IMR-90 (cell line): ENCODE measurements around the gene EXOC6B. TPM values are rescaled to one million over a fixed set of nuclear protein-coding genes. Genes with fewer than 3 reads are reported as not detected.

Source experiments
- ATAC-seq: fragments of 200-7000 bp; cut with Tn5 transposase; 2 replicates; pipeline ENCODE4 v1.9.1; 2020; ENCODE audit warnings: low read depth, mild to moderate bottlenecking, moderate library complexity
- BruUV-seq: library from RNA; stranded (reverse); fragments of 400-500 nt; replicated peaks from 2 replicates; lab custom pipeline; 2021; lab: Mats Ljungman, UMichigan
- CTCF ChIA-PET: fragments of 300-600 bp; formaldehyde crosslinking; extraction: SDS; loops from one replicate; lab custom pipeline; 2021; ENCODE audit warnings: antibody characterized with exemption; lab: Yijun Ruan, JAX
- POLR2A ChIA-PET: fragments of 300-600 bp; sonication (Branson Sonifier 250); formaldehyde crosslinking; loops from one replicate; lab custom pipeline; 2022; ENCODE audit warnings: antibody characterized with exemption; ENCODE audit not compliant: unreplicated experiment; lab: Charles Lee
- DNase-seq: peaks from one replicate; pipeline ENCODE4 v3.0.0; 2013
- H2AFZ ChIP-seq: replicated peaks from 2 replicates; pipeline ENCODE3; 2013; ENCODE audit warnings: low read length, mild to moderate bottlenecking; ENCODE audit not compliant: poor library complexity
- H2AK5ac ChIP-seq: 2 replicates; pipeline ENCODE4 v1.6.1; 2013; ENCODE audit warnings: low read depth, low read length, inconsistent platforms
- H2AK9ac ChIP-seq: replicated peaks from 2 replicates; pipeline ENCODE3; 2013; ENCODE audit warnings: mild to moderate bottlenecking, low read depth, low read length, moderate library complexity; ENCODE audit not compliant: poor library complexity
- H2BK120ac ChIP-seq: 2 replicates; pipeline ENCODE4 v1.6.1; 2013; ENCODE audit warnings: low read depth, low read length, inconsistent platforms
- H2BK15ac ChIP-seq: 3 replicates; pipeline ENCODE4 v1.6.1; 2013; ENCODE audit warnings: low read depth, low read length, inconsistent platforms
- H2BK20ac ChIP-seq: 2 replicates; pipeline ENCODE4 v1.6.1; 2013; ENCODE audit warnings: low read depth, mild to moderate bottlenecking, inconsistent platforms, low read length, moderate library complexity
- H2BK5ac ChIP-seq: 2 replicates; pipeline ENCODE4 v1.6.1; 2013; ENCODE audit warnings: mild to moderate bottlenecking, low read depth, low read length, inconsistent platforms; ENCODE audit not compliant: poor library complexity, severe bottlenecking
- H3K14ac ChIP-seq: replicated peaks from 2 replicates; pipeline ENCODE4 v1.6.1; 2013; ENCODE audit warnings: low read depth, low read length, inconsistent platforms
- H3K18ac ChIP-seq: 2 replicates; pipeline ENCODE4 v1.6.1; 2013; ENCODE audit warnings: low read depth, low read length, control low read depth
- H3K23ac ChIP-seq: 2 replicates; pipeline ENCODE4 v1.6.1; 2013; ENCODE audit warnings: low read depth, low read length, inconsistent platforms
- H3K27ac ChIP-seq: 2 replicates; pipeline ENCODE4 v1.5.1; 2013; ENCODE audit warnings: mild to moderate bottlenecking, control low read depth, low read length; ENCODE audit not compliant: insufficient read depth
- H3K27me3 ChIP-seq: 2 replicates; pipeline ENCODE4 v1.6.1; 2013; ENCODE audit warnings: low read length; ENCODE audit not compliant: control insufficient read depth, insufficient read depth
- H3K36me3 ChIP-seq: 2 replicates; pipeline ENCODE4 v1.6.1; 2013; ENCODE audit warnings: low read length, mixed read lengths; ENCODE audit not compliant: control insufficient read depth, insufficient read depth
- H3K4ac ChIP-seq: 2 replicates; pipeline ENCODE4 v1.6.1; 2013; ENCODE audit warnings: low read depth, low read length, inconsistent platforms
- H3K4me1 ChIP-seq: 2 replicates; pipeline ENCODE4 v1.6.1; 2013; ENCODE audit warnings: low read length, mixed read lengths; ENCODE audit not compliant: control insufficient read depth, insufficient read depth
- H3K4me2 ChIP-seq: 2 replicates; pipeline ENCODE4 v1.6.1; 2013; ENCODE audit warnings: low read depth, mild to moderate bottlenecking, control low read depth, low read length, moderate library complexity
- H3K4me3 ChIP-seq: 2 replicates; pipeline ENCODE4 v1.5.1; 2013; ENCODE audit warnings: low read depth, mild to moderate bottlenecking, control low read depth, low read length, moderate library complexity; ENCODE audit not compliant: insufficient read depth
- H3K56ac ChIP-seq: 2 replicates; pipeline ENCODE4 v1.6.1; 2013; ENCODE audit warnings: low read length, inconsistent platforms; ENCODE audit not compliant: insufficient read depth; ENCODE audit errors: extremely low read depth
- H3K79me1 ChIP-seq, 2 experiments: 2 replicates each; pipeline ENCODE4 v1.6.1; 2013; ENCODE audit warnings: low read length in 2 of 2, inconsistent platforms in 1 of 2, low read depth in 1 of 2
- H3K9ac ChIP-seq: 2 replicates; pipeline ENCODE4 v1.6.1; 2013; ENCODE audit warnings: low read depth, low read length, control low read depth
- H3K9me1 ChIP-seq: 2 replicates; pipeline ENCODE4 v1.6.1; 2013; ENCODE audit warnings: low read length, inconsistent platforms; ENCODE audit not compliant: insufficient read depth
- H3K9me3 ChIP-seq: 2 replicates; pipeline ENCODE4 v1.6.1; 2013; ENCODE audit warnings: low read length; ENCODE audit not compliant: control insufficient read depth, insufficient read depth
- H4K20me1 ChIP-seq: 2 replicates; pipeline ENCODE4 v1.6.1; 2013; ENCODE audit warnings: low read length, inconsistent platforms; ENCODE audit not compliant: insufficient read depth
- H4K5ac ChIP-seq: 2 replicates; pipeline ENCODE4 v1.6.1; 2013; ENCODE audit warnings: mild to moderate bottlenecking, low read depth, low read length, control low read depth
- H4K8ac ChIP-seq, 2 experiments: 2 replicates each; pipeline ENCODE4 v1.6.1; 2013; ENCODE audit warnings: low read depth in 2 of 2, low read length in 2 of 2, control low read depth in 1 of 2, inconsistent platforms in 1 of 2
- H4K91ac ChIP-seq: 2 replicates; pipeline ENCODE4 v1.6.1; 2013; ENCODE audit warnings: low read depth, low read length, inconsistent platforms; ENCODE audit not compliant: insufficient read depth
- BHLHE40 ChIP-seq: fragments of 150-350 bp; IDR thresholded peaks from 2 replicates; pipeline ENCODE4 v1.6.1; 2016; ENCODE audit warnings: mild to moderate bottlenecking, low read depth, low read length
- CEBPB ChIP-seq: IDR thresholded peaks from 2 replicates; pipeline ENCODE4 v1.6.1; 2012; ENCODE audit warnings: low read depth, low read length, improper control_type of control experiment
- CHD1 ChIP-seq: IDR thresholded peaks from 2 replicates; pipeline ENCODE4 v1.6.1; 2012; ENCODE audit warnings: low read depth, low read length, improper control_type of control experiment
- FOS ChIP-seq: fragments of 150-350 bp; IDR thresholded peaks from 2 replicates; pipeline ENCODE4 v1.6.1; 2016; ENCODE audit warnings: low read depth, low read length
- MAFK ChIP-seq: IDR thresholded peaks from 2 replicates; pipeline ENCODE4 v1.6.1; 2012; ENCODE audit warnings: low read depth, low read length, improper control_type of control experiment
- MAZ ChIP-seq: IDR thresholded peaks from 2 replicates; pipeline ENCODE4 v1.6.1; 2012; ENCODE audit warnings: low read depth, mild to moderate bottlenecking, low read length, improper control_type of control experiment, moderate library complexity, borderline replicate concordance
- MXI1 ChIP-seq: IDR thresholded peaks from 2 replicates; pipeline ENCODE4 v1.6.1; 2012; ENCODE audit warnings: low read depth, mild to moderate bottlenecking, low read length, moderate library complexity, borderline replicate concordance
- NFE2L2 ChIP-seq: fragments of 150-350 bp; IDR thresholded peaks from 2 replicates; pipeline ENCODE4 v1.6.1; 2016; ENCODE audit warnings: low read depth, mild to moderate bottlenecking, low read length
- POLR2A ChIP-seq: IDR thresholded peaks from 2 replicates; pipeline ENCODE4 v1.6.1; 2012; ENCODE audit warnings: mild to moderate bottlenecking, low read depth, low read length
- RAD21 ChIP-seq: IDR thresholded peaks from 2 replicates; pipeline ENCODE4 v1.6.1; 2012; ENCODE audit warnings: low read length, improper control_type of control experiment
- RCOR1 ChIP-seq: IDR thresholded peaks from 2 replicates; pipeline ENCODE4 v1.6.1; 2012; ENCODE audit warnings: mild to moderate bottlenecking, low read length, improper control_type of control experiment; ENCODE audit not compliant: insufficient replicate concordance
- RFX5 ChIP-seq: IDR thresholded peaks from 2 replicates; pipeline ENCODE4 v1.8.0; 2012; ENCODE audit warnings: low read depth, mild to moderate bottlenecking, low read length, moderate library complexity
- SMC3 ChIP-seq: fragments of 150-350 bp; IDR thresholded peaks from 2 replicates; pipeline ENCODE4 v1.6.1; 2016; ENCODE audit warnings: low read depth, mild to moderate bottlenecking, antibody characterized with exemption, low read length, moderate library complexity
- WGBS, 2 experiments: methylation state at CpG; one replicate each; pipeline versions ENCODE4 v1.1.5 to v1.1.7; 2013; ENCODE audit warnings: missing lambda C conversion rate in 2 of 2; ENCODE audit not compliant: insufficient read length in 1 of 2; ENCODE audit errors: extremely low coverage in 2 of 2; 5-methylcytosine and 5-hydroxymethylcytosine counted together
- dilution Hi-C: fragments of 300-500 bp; cut with HindIII; formaldehyde crosslinking; loops from one replicate; pipeline ENCODE4 v1.14.3; 2018; ENCODE audit warnings: low sequenced_read_pairs; ENCODE audit not compliant: unreplicated experiment
- in situ Hi-C: fragments of 300-500 bp; cut with MboI; formaldehyde crosslinking; loops from 3 replicates; pipeline ENCODE4 v1.14.3; 2019; ENCODE audit warnings: low sequenced_read_pairs, inconsistent platforms, mixed read lengths
- intact Hi-C: fragments of 100-400 bp; cut with micrococcal nuclease; formaldehyde crosslinking; loops from 2 replicates; pipeline ENCODE4 v1.10.0; 2022
- polyA plus RNA-seq, 3 experiments: library from polyadenylated mRNA; depleted of rRNA; stranded (reverse); fragments of >200 nt; gene quantifications; 2 replicates each; pipeline ENCODE4 v1.2.3, GENCODE V29; 2012; ENCODE audit warnings: low replicate concordance in 1 of 3
- total RNA-seq: library from RNA; depleted of rRNA; stranded (reverse); fragments of >200 nt; gene quantifications from 2 replicates; pipeline ENCODE4 v1.2.3, GENCODE V29; 2012
- TF ChIP-seq, protein P1 (sequence below): conservative IDR thresholded peaks from 2 replicates; pipeline ENCODE4 v1.5.1; 2012; ENCODE audit warnings: mild to moderate bottlenecking, low read depth, low read length, improper control_type of control experiment
- TF ChIP-seq, protein P2 (sequence below): fragments of 150-350 bp; IDR thresholded peaks from 2 replicates; pipeline ENCODE4 v1.6.1; 2016; ENCODE audit warnings: low read depth, mild to moderate bottlenecking, low read length, moderate library complexity, borderline replicate concordance
- TF ChIP-seq, protein P3 (sequence below): fragments of 150-350 bp; IDR thresholded peaks from 2 replicates; pipeline ENCODE4 v1.6.1; 2017; ENCODE audit warnings: mild to moderate bottlenecking, antibody characterized with exemption, low read length, low read depth

The EXOC6B gene
- total and polyA plus RNA-seq, 2 of the 4 experiments (the other 2 are of a cell fraction): 10.2 to 29.4 TPM

DNA sequence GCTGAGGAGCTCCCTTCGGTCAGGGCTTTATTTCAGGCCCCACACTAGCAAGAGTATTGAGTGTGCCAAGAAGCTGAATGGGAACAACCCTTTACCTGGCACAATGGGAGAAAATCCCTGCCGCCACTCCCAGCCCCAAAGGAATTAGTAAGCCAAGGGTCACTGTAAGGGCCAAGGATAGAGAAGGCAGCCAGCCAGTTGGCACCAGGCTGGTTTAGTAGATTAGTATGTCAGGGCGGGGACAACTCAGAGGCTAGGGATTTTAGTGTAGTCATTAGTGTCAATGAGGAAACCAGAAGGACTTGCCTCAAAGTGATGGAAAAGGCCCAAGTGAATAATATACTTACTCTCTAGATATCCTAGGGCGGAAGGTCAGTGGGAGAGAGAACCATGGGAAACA, 643.3 kb downstream of the EXOC6B start:
- Histone ChIP-seq H3K14ac (no peak overlapping the region), H3K56ac (no peak overlapping the region), H4K20me1 (no peaks in the 10 kb centered on the region; the same call in 1 of the 2 replicates), H2AK5ac (no peak overlapping the region), H3K36me3 (peaks cover 7% of the 10 kb centered on the region), H2AK9ac (no peak overlapping the region), H3K4ac (no peak overlapping the region), H3K27ac (no peak overlapping the region), H3K9me3 (peaks cover 2% of the 10 kb centered on the region; the same call in 1 of the 2 replicates), H2BK15ac (no peak overlapping the region), H3K4me2 (no peak overlapping the region), H4K5ac (no peak overlapping the region), H4K91ac (no peak overlapping the region), H2AFZ (no peak overlapping the region), H3K79me1 (no peaks in the 10 kb centered on the region), H2BK120ac (no peak overlapping the region), H3K4me3 (no peak overlapping the region), H3K4me1 (no peaks in the 10 kb centered on the region), H3K9me1 (peaks cover 2% of the 10 kb centered on the region; the same call in 1 of the 2 replicates), H3K27me3 (no peaks in the 10 kb centered on the region), H3K23ac (no peak overlapping the region), H3K9ac (no peak overlapping the region), H2BK5ac (no peak overlapping the region), H4K8ac (no peak overlapping the region), H2BK20ac (no peak overlapping the region), H3K18ac (no peak overlapping the region)
- DNase-seq (no peak), ATAC-seq (no peak)
- no TSS peak for BruUV-seq
- intact Hi-C loops (no loop called here), dilution Hi-C loops (no loop called here), in situ Hi-C loops (no loop called here)
- ChIA-PET CTCF (no interaction called here), POLR2A (no interaction called here)
- TF ChIP-seq FOS (no peak), CEBPB (no peak), RFX5 (no peak), MAFK (no peak), NFE2L2 (no peak), RAD21 (no peak), BHLHE40 (no peak), MAZ (no peak), SMC3 (no peak), POLR2A (no peak), CHD1 (no peak), RCOR1 (no peak), MXI1 (no peak)
- TF ChIP-seq, protein P1, sequence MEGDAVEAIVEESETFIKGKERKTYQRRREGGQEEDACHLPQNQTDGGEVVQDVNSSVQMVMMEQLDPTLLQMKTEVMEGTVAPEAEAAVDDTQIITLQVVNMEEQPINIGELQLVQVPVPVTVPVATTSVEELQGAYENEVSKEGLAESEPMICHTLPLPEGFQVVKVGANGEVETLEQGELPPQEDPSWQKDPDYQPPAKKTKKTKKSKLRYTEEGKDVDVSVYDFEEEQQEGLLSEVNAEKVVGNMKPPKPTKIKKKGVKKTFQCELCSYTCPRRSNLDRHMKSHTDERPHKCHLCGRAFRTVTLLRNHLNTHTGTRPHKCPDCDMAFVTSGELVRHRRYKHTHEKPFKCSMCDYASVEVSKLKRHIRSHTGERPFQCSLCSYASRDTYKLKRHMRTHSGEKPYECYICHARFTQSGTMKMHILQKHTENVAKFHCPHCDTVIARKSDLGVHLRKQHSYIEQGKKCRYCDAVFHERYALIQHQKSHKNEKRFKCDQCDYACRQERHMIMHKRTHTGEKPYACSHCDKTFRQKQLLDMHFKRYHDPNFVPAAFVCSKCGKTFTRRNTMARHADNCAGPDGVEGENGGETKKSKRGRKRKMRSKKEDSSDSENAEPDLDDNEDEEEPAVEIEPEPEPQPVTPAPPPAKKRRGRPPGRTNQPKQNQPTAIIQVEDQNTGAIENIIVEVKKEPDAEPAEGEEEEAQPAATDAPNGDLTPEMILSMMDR: no peak
- TF ChIP-seq, protein P2, sequence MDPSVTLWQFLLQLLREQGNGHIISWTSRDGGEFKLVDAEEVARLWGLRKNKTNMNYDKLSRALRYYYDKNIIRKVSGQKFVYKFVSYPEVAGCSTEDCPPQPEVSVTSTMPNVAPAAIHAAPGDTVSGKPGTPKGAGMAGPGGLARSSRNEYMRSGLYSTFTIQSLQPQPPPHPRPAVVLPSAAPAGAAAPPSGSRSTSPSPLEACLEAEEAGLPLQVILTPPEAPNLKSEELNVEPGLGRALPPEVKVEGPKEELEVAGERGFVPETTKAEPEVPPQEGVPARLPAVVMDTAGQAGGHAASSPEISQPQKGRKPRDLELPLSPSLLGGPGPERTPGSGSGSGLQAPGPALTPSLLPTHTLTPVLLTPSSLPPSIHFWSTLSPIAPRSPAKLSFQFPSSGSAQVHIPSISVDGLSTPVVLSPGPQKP: no peak
- TF ChIP-seq, protein P3, sequence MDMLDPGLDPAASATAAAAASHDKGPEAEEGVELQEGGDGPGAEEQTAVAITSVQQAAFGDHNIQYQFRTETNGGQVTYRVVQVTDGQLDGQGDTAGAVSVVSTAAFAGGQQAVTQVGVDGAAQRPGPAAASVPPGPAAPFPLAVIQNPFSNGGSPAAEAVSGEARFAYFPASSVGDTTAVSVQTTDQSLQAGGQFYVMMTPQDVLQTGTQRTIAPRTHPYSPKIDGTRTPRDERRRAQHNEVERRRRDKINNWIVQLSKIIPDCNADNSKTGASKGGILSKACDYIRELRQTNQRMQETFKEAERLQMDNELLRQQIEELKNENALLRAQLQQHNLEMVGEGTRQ: no peak
- WGBS, 2 experiments: no CpG with 5 or more reads among the region's 4 CpGs
